ENCODE measurements around the gene DERL2.

GRCh38 chr17:5523249-5523648, 37.3 kb upstream of the DERL2 start:
- TF ChIP-seq, protein P1, sequence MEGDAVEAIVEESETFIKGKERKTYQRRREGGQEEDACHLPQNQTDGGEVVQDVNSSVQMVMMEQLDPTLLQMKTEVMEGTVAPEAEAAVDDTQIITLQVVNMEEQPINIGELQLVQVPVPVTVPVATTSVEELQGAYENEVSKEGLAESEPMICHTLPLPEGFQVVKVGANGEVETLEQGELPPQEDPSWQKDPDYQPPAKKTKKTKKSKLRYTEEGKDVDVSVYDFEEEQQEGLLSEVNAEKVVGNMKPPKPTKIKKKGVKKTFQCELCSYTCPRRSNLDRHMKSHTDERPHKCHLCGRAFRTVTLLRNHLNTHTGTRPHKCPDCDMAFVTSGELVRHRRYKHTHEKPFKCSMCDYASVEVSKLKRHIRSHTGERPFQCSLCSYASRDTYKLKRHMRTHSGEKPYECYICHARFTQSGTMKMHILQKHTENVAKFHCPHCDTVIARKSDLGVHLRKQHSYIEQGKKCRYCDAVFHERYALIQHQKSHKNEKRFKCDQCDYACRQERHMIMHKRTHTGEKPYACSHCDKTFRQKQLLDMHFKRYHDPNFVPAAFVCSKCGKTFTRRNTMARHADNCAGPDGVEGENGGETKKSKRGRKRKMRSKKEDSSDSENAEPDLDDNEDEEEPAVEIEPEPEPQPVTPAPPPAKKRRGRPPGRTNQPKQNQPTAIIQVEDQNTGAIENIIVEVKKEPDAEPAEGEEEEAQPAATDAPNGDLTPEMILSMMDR (IDR thresholded peaks at IDR 0.05) = no peak
- TF ChIP-seq POLR2A (IDR thresholded peaks at IDR 0.05) = no peak
- no peak for TF ChIP-seq EP300 (IDR thresholded peaks at IDR 0.05)
